Measurements from ENCODE around the gene NSF.

- TF ChIP-seq CTCF (IDR thresholded peaks at IDR 0.05) (no peak), POLR2A (IDR thresholded peaks at IDR 0.05) (no peak)
Observed at GRCh38 chr17:46788300-46788699, 197.8 kb downstream of the NSF start.
